ENCODE data around the gene LRP2.

Gene LRP2

DNA sequence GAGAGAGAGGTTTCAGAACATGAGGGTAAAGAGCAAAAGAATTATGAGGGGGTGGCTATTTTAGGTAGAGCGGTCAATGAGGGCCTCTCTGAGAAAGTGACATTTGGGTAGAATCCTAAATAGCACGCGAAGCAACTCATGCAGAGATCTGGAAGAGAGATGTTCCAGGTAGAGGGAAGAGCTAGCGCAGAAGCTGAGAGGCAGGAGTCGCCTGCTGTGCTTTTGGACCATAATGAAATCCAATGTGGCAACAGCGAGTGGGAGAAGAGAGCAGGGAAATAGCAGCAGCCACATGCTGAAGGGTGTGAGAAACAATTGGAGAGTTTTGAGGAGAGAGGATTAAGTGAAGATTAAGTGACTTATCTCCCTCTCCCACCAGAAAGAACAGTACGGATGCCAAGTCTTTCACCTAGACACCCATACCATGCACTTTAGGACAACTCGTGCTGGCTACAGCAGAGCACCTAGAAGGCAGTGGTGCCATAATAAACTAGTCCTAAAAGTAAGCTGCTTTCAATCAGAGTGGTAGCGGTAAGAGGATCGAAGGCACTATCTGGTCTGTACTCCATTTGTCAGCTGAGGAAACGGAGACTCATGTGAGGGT is 129.7 kb downstream of the LRP2 start:
- TF ChIP-seq KLF16 (tag by site-specific recombination; IDR thresholded peaks at IDR 0.05) (no peak), ZSCAN16 (tag by site-specific recombination; IDR thresholded peaks at IDR 0.05) (no peak), ZNF248 (tag by site-specific recombination; IDR thresholded peaks at IDR 0.05) (no peak), RBAK (tag by site-specific recombination; IDR thresholded peaks at IDR 0.05) (no peak), ZIC2 (tag by site-specific recombination; IDR thresholded peaks at IDR 0.05) (no peak), ZNF354C (tag by site-specific recombination; IDR thresholded peaks at IDR 0.05; ENCODE audit: borderline replicate concordance, low read depth) (no peak), ZNF416 (tag by site-specific recombination; IDR thresholded peaks at IDR 0.05) (no peak), ZBTB48 (tag by site-specific recombination; IDR thresholded peaks at IDR 0.05) (no peak)
- TF ChIP-seq, protein P1, sequence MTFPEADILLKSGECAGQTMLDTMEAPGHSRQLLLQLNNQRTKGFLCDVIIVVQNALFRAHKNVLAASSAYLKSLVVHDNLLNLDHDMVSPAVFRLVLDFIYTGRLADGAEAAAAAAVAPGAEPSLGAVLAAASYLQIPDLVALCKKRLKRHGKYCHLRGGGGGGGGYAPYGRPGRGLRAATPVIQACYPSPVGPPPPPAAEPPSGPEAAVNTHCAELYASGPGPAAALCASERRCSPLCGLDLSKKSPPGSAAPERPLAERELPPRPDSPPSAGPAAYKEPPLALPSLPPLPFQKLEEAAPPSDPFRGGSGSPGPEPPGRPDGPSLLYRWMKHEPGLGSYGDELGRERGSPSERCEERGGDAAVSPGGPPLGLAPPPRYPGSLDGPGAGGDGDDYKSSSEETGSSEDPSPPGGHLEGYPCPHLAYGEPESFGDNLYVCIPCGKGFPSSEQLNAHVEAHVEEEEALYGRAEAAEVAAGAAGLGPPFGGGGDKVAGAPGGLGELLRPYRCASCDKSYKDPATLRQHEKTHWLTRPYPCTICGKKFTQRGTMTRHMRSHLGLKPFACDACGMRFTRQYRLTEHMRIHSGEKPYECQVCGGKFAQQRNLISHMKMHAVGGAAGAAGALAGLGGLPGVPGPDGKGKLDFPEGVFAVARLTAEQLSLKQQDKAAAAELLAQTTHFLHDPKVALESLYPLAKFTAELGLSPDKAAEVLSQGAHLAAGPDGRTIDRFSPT (tag by site-specific recombination; IDR thresholded peaks at IDR 0.05) = no peak
- TF ChIP-seq, protein P2, sequence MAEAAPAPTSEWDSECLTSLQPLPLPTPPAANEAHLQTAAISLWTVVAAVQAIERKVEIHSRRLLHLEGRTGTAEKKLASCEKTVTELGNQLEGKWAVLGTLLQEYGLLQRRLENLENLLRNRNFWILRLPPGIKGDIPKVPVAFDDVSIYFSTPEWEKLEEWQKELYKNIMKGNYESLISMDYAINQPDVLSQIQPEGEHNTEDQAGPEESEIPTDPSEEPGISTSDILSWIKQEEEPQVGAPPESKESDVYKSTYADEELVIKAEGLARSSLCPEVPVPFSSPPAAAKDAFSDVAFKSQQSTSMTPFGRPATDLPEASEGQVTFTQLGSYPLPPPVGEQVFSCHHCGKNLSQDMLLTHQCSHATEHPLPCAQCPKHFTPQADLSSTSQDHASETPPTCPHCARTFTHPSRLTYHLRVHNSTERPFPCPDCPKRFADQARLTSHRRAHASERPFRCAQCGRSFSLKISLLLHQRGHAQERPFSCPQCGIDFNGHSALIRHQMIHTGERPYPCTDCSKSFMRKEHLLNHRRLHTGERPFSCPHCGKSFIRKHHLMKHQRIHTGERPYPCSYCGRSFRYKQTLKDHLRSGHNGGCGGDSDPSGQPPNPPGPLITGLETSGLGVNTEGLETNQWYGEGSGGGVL (tag by site-specific recombination; IDR thresholded peaks at IDR 0.05) = no peak
- TF ChIP-seq, protein P3, sequence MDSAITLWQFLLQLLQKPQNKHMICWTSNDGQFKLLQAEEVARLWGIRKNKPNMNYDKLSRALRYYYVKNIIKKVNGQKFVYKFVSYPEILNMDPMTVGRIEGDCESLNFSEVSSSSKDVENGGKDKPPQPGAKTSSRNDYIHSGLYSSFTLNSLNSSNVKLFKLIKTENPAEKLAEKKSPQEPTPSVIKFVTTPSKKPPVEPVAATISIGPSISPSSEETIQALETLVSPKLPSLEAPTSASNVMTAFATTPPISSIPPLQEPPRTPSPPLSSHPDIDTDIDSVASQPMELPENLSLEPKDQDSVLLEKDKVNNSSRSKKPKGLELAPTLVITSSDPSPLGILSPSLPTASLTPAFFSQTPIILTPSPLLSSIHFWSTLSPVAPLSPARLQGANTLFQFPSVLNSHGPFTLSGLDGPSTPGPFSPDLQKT (IDR thresholded peaks at IDR 0.05; ENCODE audit: borderline replicate concordance, low read depth, low read length) = no peak
- TF ChIP-seq, protein P4, sequence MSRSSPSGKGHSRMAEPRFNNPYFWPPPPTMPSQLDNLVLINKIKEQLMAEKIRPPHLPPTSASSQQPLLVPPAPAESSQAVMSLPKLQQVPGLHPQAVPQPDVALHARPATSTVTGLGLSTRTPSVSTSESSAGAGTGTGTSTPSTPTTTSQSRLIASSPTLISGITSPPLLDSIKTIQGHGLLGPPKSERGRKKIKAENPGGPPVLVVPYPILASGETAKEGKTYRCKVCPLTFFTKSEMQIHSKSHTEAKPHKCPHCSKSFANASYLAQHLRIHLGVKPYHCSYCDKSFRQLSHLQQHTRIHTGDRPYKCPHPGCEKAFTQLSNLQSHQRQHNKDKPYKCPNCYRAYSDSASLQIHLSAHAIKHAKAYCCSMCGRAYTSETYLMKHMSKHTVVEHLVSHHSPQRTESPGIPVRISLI (tag by site-specific recombination; IDR thresholded peaks at IDR 0.05) = no peak

DNA sequence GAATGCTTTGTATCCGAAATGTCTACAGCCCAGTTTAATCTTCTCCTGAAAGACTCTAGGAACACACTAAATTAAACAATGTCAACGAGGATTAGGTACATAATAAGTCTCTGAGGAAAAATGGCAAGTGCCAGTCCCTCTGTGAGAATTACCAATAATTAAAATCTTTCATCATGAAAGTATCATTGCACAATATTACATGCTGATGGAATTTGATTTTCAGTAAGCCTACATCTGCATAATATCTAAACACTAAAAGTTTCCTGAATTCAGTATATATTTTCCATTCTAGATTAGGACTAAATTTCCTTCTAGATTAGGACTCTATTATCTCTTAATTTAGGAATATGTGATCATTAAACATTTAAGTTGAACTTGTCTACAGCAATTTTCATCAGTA is 132.1 kb downstream of the LRP2 start:
- no peaks in the 10 kb centered on the region for H3K9me3 ChIP-seq (ENCODE audit: control insufficient read depth, insufficient read depth, low read depth, low read length)
- ChIA-PET CTCF (no interaction called here), POLR2A (no interaction called here)
- no peak overlapping the region for H3K27ac ChIP-seq (ENCODE audit: extremely low read depth, low read depth, low read length)
- H3K4me1 ChIP-seq (ENCODE audit: control insufficient read depth, insufficient read depth, low read length) = no peaks in the 10 kb centered on the region
- H3K36me3 ChIP-seq (ENCODE audit: control insufficient read depth in 2 of 2, insufficient read depth in 1 of 2, low read length in 2 of 2) = peaks cover 0 to 12% of the 10 kb centered on the region in 2 experiments; a peak in 1 of 3 replicates
- H3K4me3 ChIP-seq (ENCODE audit: low read depth, low read length) = no peak overlapping the region
- TF ChIP-seq MEIS1 (CRISPR knock-in tag; IDR thresholded peaks at IDR 0.05; ENCODE audit: borderline replicate concordance) (no peak), ZBTB7A (tag by site-specific recombination; IDR thresholded peaks at IDR 0.05; ENCODE audit: low read depth) (no peak), ZBTB48 (tag by site-specific recombination; IDR thresholded peaks at IDR 0.05) (no peak), IKZF3 (tag by site-specific recombination; IDR thresholded peaks at IDR 0.05) (no peak)

More for the DNA sequence above, 129.7 kb downstream of the LRP2 start:
- no peak overlapping the region for H3K27ac ChIP-seq (ENCODE audit: extremely low read depth, low read depth, low read length)
- ChIA-PET POLR2A (no interaction called here), CTCF (no interaction called here)
- H3K9me3 ChIP-seq (ENCODE audit: control insufficient read depth, insufficient read depth, low read depth, low read length) = no peaks in the 10 kb centered on the region
- H3K4me1 ChIP-seq (ENCODE audit: control insufficient read depth, insufficient read depth, low read length) = no peaks in the 10 kb centered on the region
- peaks cover 0 to 16% of the 10 kb centered on the region in 2 experiments; a peak in 1 of 3 replicates for H3K36me3 ChIP-seq (ENCODE audit: control insufficient read depth in 2 of 2, insufficient read depth in 1 of 2, low read length in 2 of 2)
- no peak overlapping the region for H3K4me3 ChIP-seq (ENCODE audit: low read depth, low read length)

DNA sequence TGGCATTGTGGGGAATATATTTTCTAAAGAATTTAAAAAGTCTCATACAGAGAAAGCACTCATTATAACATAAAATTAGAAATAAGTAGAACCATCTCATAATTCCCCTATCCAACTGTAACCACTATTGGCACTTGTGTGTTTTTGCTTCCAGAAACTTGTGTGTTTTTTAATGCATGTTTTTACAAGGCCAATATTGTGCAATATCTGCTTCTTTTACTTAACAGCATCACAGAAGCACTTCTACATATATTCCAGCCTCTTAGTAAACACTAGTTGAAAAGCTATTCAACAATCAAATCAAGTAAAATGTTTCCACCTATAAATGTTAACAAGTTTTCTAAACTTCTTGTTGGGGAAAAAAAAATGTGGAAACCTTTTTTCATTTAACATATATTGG is 132.7 kb downstream of the LRP2 start:
- no peak overlapping the region for H3K4me3 ChIP-seq (ENCODE audit: low read depth, low read length)
- POLR2A ChIA-PET = interaction anchor here (0.6 kb wide), 1 partner anchor 72 kb away, joined by 3 read pairs; no protein-coding TSS in a partner anchor
- H3K36me3 ChIP-seq (ENCODE audit: control insufficient read depth in 2 of 2, insufficient read depth in 1 of 2, low read length in 2 of 2) = peaks cover 0 to 12% of the 10 kb centered on the region in 2 experiments; a peak in 1 of 3 replicates
- H3K9me3 ChIP-seq (ENCODE audit: control insufficient read depth, insufficient read depth, low read depth, low read length) = no peaks in the 10 kb centered on the region
- H3K27ac ChIP-seq (ENCODE audit: extremely low read depth, low read depth, low read length) = no peak overlapping the region
- CTCF ChIA-PET = no interaction called here
- no peaks in the 10 kb centered on the region for H3K4me1 ChIP-seq (ENCODE audit: control insufficient read depth, insufficient read depth, low read length)
- TF ChIP-seq ZNF138 (tag by site-specific recombination; IDR thresholded peaks at IDR 0.05; ENCODE audit: borderline replicate concordance) = no peak
- TF ChIP-seq, protein P5, sequence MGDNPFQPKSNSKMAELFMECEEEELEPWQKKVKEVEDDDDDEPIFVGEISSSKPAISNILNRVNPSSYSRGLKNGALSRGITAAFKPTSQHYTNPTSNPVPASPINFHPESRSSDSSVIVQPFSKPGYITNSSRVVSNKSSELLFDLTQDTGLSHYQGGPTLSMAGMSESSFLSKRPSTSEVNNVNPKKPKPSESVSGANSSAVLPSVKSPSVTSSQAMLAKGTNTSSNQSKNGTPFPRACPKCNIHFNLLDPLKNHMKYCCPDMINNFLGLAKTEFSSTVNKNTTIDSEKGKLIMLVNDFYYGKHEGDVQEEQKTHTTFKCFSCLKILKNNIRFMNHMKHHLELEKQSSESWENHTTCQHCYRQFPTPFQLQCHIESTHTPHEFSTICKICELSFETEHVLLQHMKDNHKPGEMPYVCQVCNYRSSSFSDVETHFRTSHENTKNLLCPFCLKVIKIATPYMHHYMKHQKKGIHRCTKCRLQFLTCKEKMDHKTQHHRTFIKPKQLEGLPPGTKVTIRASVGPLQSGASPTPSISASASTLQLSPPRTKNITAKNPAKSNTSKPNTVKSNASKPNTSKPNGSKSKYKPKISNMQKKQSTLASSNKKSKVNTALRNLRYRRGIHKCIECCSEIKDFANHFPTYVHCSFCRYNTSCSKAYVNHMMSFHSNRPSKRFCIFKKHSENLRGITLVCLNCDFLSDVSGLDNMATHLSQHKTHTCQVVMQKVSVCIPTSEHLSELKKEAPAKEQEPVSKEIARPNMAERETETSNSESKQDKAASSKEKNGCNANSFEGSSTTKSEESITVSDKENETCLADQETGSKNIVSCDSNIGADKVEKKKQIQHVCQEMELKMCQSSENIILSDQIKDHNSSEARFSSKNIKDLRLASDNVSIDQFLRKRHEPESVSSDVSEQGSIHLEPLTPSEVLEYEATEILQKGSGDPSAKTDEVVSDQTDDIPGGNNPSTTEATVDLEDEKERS (tag by site-specific recombination; IDR thresholded peaks at IDR 0.05) = no peak
- TF ChIP-seq ZNF366 (tag by site-specific recombination; conservative IDR thresholded peaks at IDR 0.05) = no peak
- no peak for TF ChIP-seq ZNF629 (tag by site-specific recombination; IDR thresholded peaks at IDR 0.05)
- TF ChIP-seq IKZF3 (tag by site-specific recombination; IDR thresholded peaks at IDR 0.05) = no peak
- no peak for TF ChIP-seq ZNF155 (tag by site-specific recombination; IDR thresholded peaks at IDR 0.05)
- TF ChIP-seq ZNF560 (tag by site-specific recombination; IDR thresholded peaks at IDR 0.05; ENCODE audit: borderline replicate concordance) = no peak
- no peak for TF ChIP-seq ZNF404 (tag by site-specific recombination; IDR thresholded peaks at IDR 0.05)
- no peak for TF ChIP-seq ZNF707 (tag by site-specific recombination; IDR thresholded peaks at IDR 0.05)

Data from HEK293 (cell line).